Brain microvascular endothelial cell (primary cell): ENCODE data around the gene RSAD2.

Experiments
- DNase-seq: peaks from one replicate; pipeline ENCODE4 v3.0.0-alpha.2; 2020
- H3K27ac ChIP-seq: fragments of 250-450 bp; sonication (Bioruptor Pico); 2 replicates; pipeline ENCODE4 v1.5.1; 2020; ENCODE audit warnings: mild to moderate bottlenecking, moderate library complexity
- H3K27me3 ChIP-seq: fragments of 250-450 bp; sonication (Bioruptor Pico); replicated peaks from 2 replicates; pipeline ENCODE4 v1.5.1; 2020; ENCODE audit warnings: mild to moderate bottlenecking
- H3K36me3 ChIP-seq: fragments of 250-450 bp; sonication (Bioruptor Pico); replicated peaks from 2 replicates; pipeline ENCODE4 v1.5.1; 2020; ENCODE audit warnings: mild to moderate bottlenecking
- H3K4me3 ChIP-seq: 2 replicates; pipeline ENCODE4 v1.5.1; 2011; ENCODE audit warnings: low read depth, mild to moderate bottlenecking, control low read depth, low read length, moderate library complexity
- CTCF ChIP-seq: IDR thresholded peaks from 2 replicates; pipeline ENCODE4 v1.5.1; 2011; ENCODE audit warnings: low read depth, mild to moderate bottlenecking, moderate library complexity, low read length, control low read depth, inconsistent platforms; ENCODE audit errors: missing control alignments
- in situ Hi-C: cut with HindIII; loops from 2 replicates; pipeline ENCODE4 v1.10.0; 2017; ENCODE audit warnings: low sequenced_read_pairs, low pct_ligation_motif_present

RSAD2 gene

DNA sequence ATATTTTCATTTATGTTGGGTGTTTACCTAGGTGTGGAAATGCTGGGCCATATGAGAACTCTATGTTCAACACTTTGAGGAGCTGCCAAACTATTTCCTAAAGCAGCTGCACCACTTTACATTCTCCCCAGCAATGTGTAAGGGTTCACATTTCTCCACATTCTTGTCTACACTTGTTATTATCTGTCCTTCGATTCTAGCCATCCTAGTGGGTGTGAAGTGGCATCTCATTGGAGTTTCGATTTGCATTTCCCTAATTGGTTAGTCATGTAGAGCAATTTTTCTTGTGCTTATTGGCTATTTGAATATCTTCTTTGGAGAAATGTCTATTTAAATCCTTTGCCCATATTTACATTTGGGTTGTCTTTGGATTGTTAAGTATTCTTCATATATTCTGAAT is 61.5 kb downstream of the RSAD2 start:
- Histone ChIP-seq H3K36me3 (no peaks in the 10 kb centered on the region), H3K27ac (no peak overlapping the region), H3K4me3 (no peak overlapping the region), H3K27me3 (no peaks in the 10 kb centered on the region)
- in situ Hi-C loops: no loop called here
- no peak for TF ChIP-seq CTCF
- DNase-seq: no peak

DNA sequence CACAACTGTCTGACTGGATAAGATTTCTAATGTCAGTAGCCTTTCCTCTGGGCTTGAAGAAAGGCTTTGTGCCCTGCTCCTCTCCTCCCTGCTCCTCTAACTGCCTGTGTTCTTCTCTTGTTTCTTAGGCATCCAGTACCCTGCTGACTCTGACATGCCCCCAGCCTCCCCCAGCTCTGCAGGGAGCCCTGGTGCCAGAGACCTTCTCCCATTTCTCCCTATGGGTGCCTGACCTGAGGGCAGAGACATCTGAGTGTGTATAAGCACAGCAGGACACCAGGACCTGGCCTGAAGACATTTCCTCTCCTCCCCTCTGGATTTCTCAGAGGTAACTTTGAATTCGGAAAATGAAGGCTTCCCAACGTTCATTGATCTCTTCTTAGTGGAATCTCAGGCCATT is 63.2 kb downstream of the RSAD2 start:
- no peak overlapping the region for H3K4me3 ChIP-seq
- no peak for DNase-seq
- no peak overlapping the region for H3K27ac ChIP-seq
- no peaks in the 10 kb centered on the region for H3K27me3 ChIP-seq
- TF ChIP-seq CTCF: no peak
- in situ Hi-C loops: no loop called here
- no peaks in the 10 kb centered on the region for H3K36me3 ChIP-seq

- Histone ChIP-seq H3K27ac (no peak overlapping the region), H3K36me3 (no peaks in the 10 kb centered on the region), H3K27me3 (no peaks in the 10 kb centered on the region), H3K4me3 (no peak overlapping the region)
- DNase-seq: no peak
- in situ Hi-C loops: no loop called here
- no peak for TF ChIP-seq CTCF
Observed at GRCh38 chr2:6941299-6942046, 63.9 kb downstream of the RSAD2 start.

DNA sequence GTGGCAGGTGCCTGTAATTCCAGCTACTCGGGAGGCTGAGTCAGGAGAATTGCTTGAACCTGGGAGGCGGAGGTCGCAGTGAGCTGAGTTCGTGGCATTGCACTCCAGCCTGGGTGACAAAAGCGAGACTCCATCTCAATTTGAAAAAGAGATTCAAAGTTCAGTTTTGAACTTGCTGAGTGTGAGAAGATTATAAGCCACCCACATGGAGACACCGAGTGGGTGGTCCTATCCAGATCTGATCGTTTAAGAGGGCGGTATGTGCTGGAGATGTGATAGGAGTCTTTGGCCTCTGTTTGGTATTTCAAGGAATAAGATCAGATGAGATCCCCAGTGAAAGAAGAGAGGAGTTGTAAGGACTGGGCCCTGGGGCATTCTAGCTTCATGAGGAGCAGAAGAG is 65.3 kb downstream of the RSAD2 start:
- H3K4me3 ChIP-seq: no peak overlapping the region
- DNase-seq: no peak
- TF ChIP-seq CTCF: no peak
- H3K27ac ChIP-seq: no peak overlapping the region
- in situ Hi-C loops: no loop called here
- H3K36me3 ChIP-seq: no peaks in the 10 kb centered on the region
- no peaks in the 10 kb centered on the region for H3K27me3 ChIP-seq

- no peak for DNase-seq
- no peaks in the 10 kb centered on the region for H3K36me3 ChIP-seq
- no peak overlapping the region for H3K4me3 ChIP-seq
- in situ Hi-C loops: no loop called here
- no peak overlapping the region for H3K27ac ChIP-seq
- H3K27me3 ChIP-seq: no peaks in the 10 kb centered on the region
- no peak for TF ChIP-seq CTCF
Observed at GRCh38 chr2:6943523-6943922, 65.9 kb downstream of the RSAD2 start.

GRCh38 chr2:6943971-6944370 is 66.4 kb downstream of the RSAD2 start:
- no peaks in the 10 kb centered on the region for H3K36me3 ChIP-seq
- TF ChIP-seq CTCF: no peak
- no peak for DNase-seq
- H3K4me3 ChIP-seq: no peak overlapping the region
- H3K27ac ChIP-seq: no peak overlapping the region
- no peaks in the 10 kb centered on the region for H3K27me3 ChIP-seq
- in situ Hi-C loops: no loop called here
